ENCODE results near the gene NOXA1.
"Not testable (repeated sequence)": the region's sequence is repeated elsewhere in the genome, so short reads cannot be mapped to it uniquely, and the experiment has no call there.

GRCh38 chr9:137451264-137452005, 28.2 kb downstream of the NOXA1 start:
- TF ChIP-seq, protein P1, sequence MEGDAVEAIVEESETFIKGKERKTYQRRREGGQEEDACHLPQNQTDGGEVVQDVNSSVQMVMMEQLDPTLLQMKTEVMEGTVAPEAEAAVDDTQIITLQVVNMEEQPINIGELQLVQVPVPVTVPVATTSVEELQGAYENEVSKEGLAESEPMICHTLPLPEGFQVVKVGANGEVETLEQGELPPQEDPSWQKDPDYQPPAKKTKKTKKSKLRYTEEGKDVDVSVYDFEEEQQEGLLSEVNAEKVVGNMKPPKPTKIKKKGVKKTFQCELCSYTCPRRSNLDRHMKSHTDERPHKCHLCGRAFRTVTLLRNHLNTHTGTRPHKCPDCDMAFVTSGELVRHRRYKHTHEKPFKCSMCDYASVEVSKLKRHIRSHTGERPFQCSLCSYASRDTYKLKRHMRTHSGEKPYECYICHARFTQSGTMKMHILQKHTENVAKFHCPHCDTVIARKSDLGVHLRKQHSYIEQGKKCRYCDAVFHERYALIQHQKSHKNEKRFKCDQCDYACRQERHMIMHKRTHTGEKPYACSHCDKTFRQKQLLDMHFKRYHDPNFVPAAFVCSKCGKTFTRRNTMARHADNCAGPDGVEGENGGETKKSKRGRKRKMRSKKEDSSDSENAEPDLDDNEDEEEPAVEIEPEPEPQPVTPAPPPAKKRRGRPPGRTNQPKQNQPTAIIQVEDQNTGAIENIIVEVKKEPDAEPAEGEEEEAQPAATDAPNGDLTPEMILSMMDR (IDR thresholded peaks at IDR 0.05; ENCODE audit: low read depth, low read length), result not testable (repeated sequence)
- TF ChIP-seq, protein P2, sequence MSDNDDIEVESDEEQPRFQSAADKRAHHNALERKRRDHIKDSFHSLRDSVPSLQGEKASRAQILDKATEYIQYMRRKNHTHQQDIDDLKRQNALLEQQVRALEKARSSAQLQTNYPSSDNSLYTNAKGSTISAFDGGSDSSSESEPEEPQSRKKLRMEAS (IDR thresholded peaks at IDR 0.05; ENCODE audit: low read depth, low read length), result not testable (repeated sequence)
- TF ChIP-seq POLR2A (IDR thresholded peaks at IDR 0.05; ENCODE audit: extremely low read depth, insufficient read length), result not testable (repeated sequence)
